Nephron (organoid): ENCODE measurements around the gene HS6ST3.

Experiments used
- H3K27ac Mint-ChIP-seq, 3 experiments: 2 replicates each; pipeline ENCODE4 v1.8.0; 2020; ENCODE audit warnings: mixed read lengths in 3 of 3, mild to moderate bottlenecking in 2 of 3, moderate library complexity in 1 of 3
- H3K27me3 Mint-ChIP-seq: 2 replicates; pipeline ENCODE4 v1.8.0; 2021; ENCODE audit warnings: low read depth, mild to moderate bottlenecking, moderate library complexity, mixed read lengths
- H3K36me3 Mint-ChIP-seq: 2 replicates; pipeline ENCODE4 v1.8.0; 2020; ENCODE audit warnings: low read depth, mixed read lengths
- H3K4me1 Mint-ChIP-seq: 2 replicates; pipeline ENCODE4 v1.8.0; 2020; ENCODE audit warnings: mixed read lengths
- H3K4me3 Mint-ChIP-seq, 3 experiments: 2 replicates each; pipeline ENCODE4 v1.8.0; 2020; ENCODE audit warnings: mild to moderate bottlenecking in 3 of 3, mixed read lengths in 3 of 3, moderate library complexity in 2 of 3
- H3K9me3 Mint-ChIP-seq: 2 replicates; pipeline ENCODE4 v1.8.0; 2020; ENCODE audit warnings: mixed read lengths
- CTCF ChIP-seq, 3 experiments: fragments of 200-600 bp; sonication (generic); IDR thresholded peaks; one replicate each; pipeline ENCODE4 v1.5.0; 2021; ENCODE audit warnings: antibody characterized with exemption in 3 of 3; ENCODE audit not compliant: unreplicated experiment in 3 of 3

The HS6ST3 gene

GRCh38 chr13:96816261-96816660, 726.4 kb downstream of the HS6ST3 start:
- Mint-ChIP-seq H3K9me3 (peaks cover 15% of the 10 kb centered on the region), H3K27me3 (peaks cover 4% of the 10 kb centered on the region), H3K36me3 (no peaks in the 10 kb centered on the region), H3K4me1 (no peaks in the 10 kb centered on the region), H3K27ac (no peak overlapping the region), H3K4me3 (no peak overlapping the region)
- no peak for TF ChIP-seq CTCF (IDR thresholded peaks at IDR 0.05; ENCODE audit: unreplicated experiment in 3 of 3)

DNA sequence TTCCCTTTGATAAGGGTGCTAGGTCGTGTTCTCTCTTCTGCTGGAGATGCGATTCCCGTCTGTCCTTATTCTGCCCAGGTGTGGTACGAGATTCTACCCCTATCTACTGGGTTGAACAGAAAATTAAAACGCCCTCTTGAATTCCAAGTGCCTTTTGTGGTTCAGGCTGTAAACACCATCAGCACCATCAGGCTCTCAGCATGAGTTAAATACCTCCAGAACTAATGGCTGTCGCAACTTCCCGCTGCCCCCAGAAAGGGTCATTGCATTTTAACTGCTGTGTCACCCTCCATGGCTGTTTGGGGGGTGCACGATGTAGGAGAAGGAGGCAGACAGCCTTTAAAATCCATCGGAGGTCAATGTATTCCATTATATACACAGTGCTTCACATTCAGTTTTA, 727.0 kb downstream of the HS6ST3 start:
- peaks cover 15% of the 10 kb centered on the region for H3K9me3 Mint-ChIP-seq
- TF ChIP-seq CTCF (IDR thresholded peaks at IDR 0.05; ENCODE audit: unreplicated experiment in 3 of 3): no peak
- H3K27me3 Mint-ChIP-seq: peaks cover 4% of the 10 kb centered on the region
- H3K36me3 Mint-ChIP-seq: no peaks in the 10 kb centered on the region
- H3K4me1 Mint-ChIP-seq: no peaks in the 10 kb centered on the region
- H3K27ac Mint-ChIP-seq: peak overlapping the region in 1 of 3 experiments; percentile 66
- no peak overlapping the region for H3K4me3 Mint-ChIP-seq

DNA sequence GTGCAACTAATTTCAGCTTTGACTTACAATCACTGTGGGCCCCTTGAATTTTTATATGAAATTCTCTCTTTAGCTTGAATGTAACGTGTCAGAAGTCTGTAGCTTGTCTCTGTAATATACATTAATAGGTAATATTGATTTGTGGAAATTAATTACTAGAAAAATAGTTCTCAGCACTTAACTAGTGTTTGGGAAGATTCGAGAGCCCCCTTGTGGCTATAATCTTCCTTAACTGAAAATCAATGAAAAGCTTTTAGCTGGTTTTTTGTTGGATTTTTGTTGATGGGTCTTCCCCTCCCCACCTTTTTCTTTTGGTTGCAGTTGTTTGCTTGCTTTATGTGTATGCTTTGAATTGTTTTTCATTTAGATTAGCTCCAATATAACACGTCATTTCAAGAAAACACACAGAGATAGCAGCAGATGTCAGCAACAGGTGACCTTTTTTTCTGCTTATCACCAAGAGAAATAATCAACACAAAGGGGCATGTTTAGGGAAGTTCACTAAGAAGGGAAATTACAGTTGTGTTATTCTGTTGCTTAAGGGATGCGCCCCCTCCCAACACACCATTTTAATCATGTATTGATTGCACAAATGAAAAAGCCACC, 727.5 kb downstream of the HS6ST3 start:
- H3K36me3 Mint-ChIP-seq: no peaks in the 10 kb centered on the region
- H3K27me3 Mint-ChIP-seq: peaks cover 4% of the 10 kb centered on the region
- TF ChIP-seq CTCF (IDR thresholded peaks at IDR 0.05; ENCODE audit: unreplicated experiment in 3 of 3): peak; percentile 61 to 81 (median 65)
- H3K4me3 Mint-ChIP-seq: no peak overlapping the region
- no peaks in the 10 kb centered on the region for H3K4me1 Mint-ChIP-seq
- peak overlapping the region in 1 of 3 experiments; percentile 66 for H3K27ac Mint-ChIP-seq
- peaks cover 15% of the 10 kb centered on the region for H3K9me3 Mint-ChIP-seq

DNA sequence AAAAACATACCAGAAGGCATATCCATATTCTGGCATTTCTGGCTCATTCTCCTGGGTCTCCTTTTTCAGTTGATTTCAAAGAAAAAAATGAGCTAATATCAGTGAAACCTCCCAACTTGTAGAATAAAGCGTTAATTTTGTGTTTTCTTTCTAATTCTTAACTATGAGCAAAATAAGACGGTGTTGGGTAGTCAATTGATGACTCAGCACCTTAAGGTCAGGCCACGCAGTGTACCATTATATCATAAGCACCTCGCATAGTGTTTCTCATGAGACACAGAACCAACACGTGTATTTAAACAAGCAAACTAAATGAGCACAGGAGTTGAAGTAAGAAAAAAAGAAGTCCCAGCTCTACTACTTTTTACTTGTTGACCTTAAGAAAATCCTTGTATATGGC, 729.5 kb downstream of the HS6ST3 start:
- H3K4me3 Mint-ChIP-seq: no peak overlapping the region
- H3K27me3 Mint-ChIP-seq: peaks cover 4% of the 10 kb centered on the region
- H3K27ac Mint-ChIP-seq: no peak overlapping the region
- H3K9me3 Mint-ChIP-seq: peaks cover 10% of the 10 kb centered on the region
- TF ChIP-seq CTCF (IDR thresholded peaks at IDR 0.05; ENCODE audit: unreplicated experiment in 3 of 3): no peak
- H3K4me1 Mint-ChIP-seq: no peaks in the 10 kb centered on the region
- H3K36me3 Mint-ChIP-seq: no peaks in the 10 kb centered on the region

DNA sequence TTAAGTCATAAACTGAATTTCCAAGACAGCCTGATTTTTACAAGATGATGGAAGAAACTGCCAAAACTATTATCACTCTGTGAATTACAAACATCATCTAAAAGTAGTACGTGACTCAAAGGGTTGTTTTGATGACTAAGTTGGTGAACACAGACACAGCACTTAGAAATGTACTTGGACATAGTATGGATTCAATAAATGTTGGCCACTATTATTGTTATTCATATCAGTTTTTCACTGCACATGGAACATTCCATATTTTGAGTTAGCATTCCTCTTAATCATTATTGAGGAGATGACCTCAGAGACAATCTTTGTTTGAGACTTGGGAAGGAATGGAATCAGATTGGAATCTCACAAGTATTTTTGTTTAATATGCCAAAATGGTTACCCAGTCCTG, 731.5 kb downstream of the HS6ST3 start:
- Mint-ChIP-seq H3K4me1 (no peaks in the 10 kb centered on the region), H3K4me3 (no peak overlapping the region), H3K27ac (no peak overlapping the region), H3K27me3 (peaks cover 10% of the 10 kb centered on the region), H3K36me3 (no peaks in the 10 kb centered on the region), H3K9me3 (no peaks in the 10 kb centered on the region)
- TF ChIP-seq CTCF (IDR thresholded peaks at IDR 0.05; ENCODE audit: unreplicated experiment in 3 of 3): no peak

GRCh38 chr13:96821971-96822370, 732.1 kb downstream of the HS6ST3 start:
- H3K36me3 Mint-ChIP-seq: no peaks in the 10 kb centered on the region
- no peaks in the 10 kb centered on the region for H3K9me3 Mint-ChIP-seq
- H3K4me1 Mint-ChIP-seq: no peaks in the 10 kb centered on the region
- peaks cover 10% of the 10 kb centered on the region for H3K27me3 Mint-ChIP-seq
- no peak for TF ChIP-seq CTCF (IDR thresholded peaks at IDR 0.05; ENCODE audit: unreplicated experiment in 3 of 3)
- no peak overlapping the region for H3K4me3 Mint-ChIP-seq
- no peak overlapping the region for H3K27ac Mint-ChIP-seq
